CD4-positive, alpha-beta T cell treated with Interleukin-6 at 100 ng/mL for 8 hours (primary cell): ENCODE data around the gene TBCK.
A peak's percentile ranks its signal among the peaks of the same experiment; 100 is the strongest.
"Not testable (repeated sequence)": the region's sequence is repeated elsewhere in the genome, so short reads cannot be mapped to it uniquely, and the experiment has no call there.

Source experiments
- DNase-seq: peaks from one replicate; pipeline ENCODE4 v3.0.0-alpha.2; 2020; ENCODE audit warnings: mixed read lengths, low spot score

The TBCK gene

GRCh38 chr4:106315968-106316772, at the start of gene TBCK, which contains the start of gene AIMP1:
TSS of gene TBCK (minus strand) at chr4:106316209. CDS start at chr4:106308960, 7,249 bp downstream.
TSS of gene AIMP1 (plus strand) at chr4:106316550. CDS start at chr4:106325010, 8,460 bp downstream.
- peak; percentile 87 for DNase-seq

DNA sequence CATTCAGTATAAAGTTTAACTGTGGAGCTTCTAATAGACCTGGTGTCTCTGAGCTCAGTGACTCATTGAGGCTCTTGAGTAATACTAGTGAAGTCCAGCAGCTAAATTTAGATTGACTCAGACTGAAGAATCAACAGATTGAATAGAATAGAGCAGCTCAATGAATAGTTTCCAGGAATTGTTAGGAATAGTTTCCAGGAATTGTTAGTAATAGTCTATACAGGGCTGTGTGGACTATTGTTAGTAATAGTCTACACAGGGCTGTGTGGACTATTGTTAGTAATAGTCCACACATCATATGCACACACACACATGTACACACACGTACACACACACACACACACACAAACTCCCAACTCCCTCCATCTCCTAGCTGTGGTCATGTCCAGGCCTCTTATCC, 49.6 kb upstream of the TBCK start:
- no peak for DNase-seq

DNA sequence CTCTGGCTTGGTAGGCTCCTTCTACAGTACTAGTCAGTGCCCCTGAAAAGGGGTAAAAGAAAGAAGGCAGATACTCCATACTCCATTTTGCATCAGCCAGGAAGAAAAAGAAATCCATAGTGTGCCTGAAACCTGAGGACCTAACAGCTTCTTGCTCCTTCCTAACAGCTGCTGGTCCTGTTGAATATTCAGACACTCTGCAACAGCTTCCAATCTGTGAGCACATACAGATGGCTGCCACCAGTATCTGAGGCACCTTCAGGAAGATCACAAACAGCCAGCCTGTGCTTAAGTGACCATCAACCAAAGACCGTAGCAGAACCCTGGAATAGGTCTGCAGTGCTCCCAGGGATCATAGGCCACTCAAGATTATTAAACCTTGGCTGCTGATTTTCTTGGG, 48.3 kb upstream of the TBCK start:
- DNase-seq: no peak

- DNase-seq: no peak
Measured at GRCh38 chr4:106362086-106362825, 46.2 kb upstream of the TBCK start.

DNA sequence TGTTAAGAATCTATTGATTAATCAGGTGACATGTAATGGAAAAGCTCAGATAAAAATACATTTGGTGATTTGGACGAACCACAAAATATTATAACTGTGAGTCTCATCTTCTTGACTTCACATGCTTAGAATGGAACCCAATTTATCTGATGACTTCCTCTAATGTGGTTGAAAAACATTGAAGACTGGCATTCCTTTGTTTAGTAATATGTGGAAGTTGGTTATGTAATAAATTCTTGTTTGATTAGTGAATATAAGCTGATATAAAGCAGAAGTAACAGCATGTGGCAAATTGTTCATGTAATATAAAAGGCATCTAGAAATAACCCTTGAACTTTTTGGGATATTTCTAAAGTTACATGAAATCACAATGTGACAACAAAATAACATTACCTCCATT, 42.9 kb upstream of the TBCK start:
- no peak for DNase-seq

DNA sequence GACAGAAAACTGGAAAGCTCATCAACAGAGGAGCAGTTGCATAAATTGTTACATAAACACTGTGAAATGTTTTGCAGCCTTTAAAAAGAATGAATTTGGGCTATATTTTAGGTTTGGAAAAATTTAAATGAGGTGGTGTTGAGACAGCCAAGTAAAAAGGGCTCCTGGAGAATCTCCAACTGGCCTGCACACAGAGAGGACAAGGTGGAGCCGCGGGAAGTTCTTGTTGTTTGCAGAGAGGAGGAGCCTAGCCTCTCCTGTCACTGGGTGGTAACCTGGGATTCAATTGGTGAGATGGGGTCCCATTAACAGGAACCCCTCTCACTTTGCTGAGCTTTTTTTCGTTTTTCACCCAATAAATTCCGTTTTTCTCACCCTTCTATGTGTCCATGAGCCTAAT, 39.2 kb upstream of the TBCK start:
- DNase-seq: no peak

DNA sequence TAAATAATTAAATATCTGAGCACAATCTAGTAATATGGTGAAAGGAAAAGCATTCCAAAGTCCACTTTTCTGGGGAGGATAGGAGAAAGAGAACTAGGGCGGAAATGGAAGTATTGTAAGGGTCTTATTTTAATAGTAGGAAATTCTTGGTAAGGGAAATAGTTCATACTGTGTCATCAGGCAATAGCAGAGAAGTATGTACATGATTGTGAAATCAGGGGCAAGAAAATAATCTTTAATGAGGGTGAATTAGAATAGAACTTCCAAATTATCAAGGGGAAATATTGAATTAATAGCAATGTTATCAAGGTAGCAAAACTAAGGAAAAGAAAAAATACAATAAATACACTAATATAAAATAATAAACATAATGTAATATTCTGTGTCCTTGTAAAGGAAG, 37.8 kb upstream of the TBCK start:
- no peak for DNase-seq

DNA sequence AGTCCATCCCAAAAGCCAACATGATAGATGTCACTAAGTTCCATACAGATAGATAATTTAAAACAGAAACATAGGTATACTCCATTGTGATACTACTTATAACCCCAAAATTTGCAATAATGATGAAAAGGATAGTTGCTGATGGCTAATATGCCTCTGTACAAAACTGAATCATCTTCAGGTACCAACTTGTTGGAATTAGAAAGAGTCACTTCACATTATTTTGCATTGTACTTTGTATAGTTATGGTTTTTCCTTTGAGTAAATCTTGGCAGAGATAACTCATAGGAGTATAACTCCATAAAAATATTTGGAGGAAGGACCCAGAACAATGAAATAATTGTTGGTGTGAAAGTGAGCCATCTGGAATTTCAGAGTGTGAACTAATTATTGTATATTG, 35.0 kb upstream of the TBCK start:
- no peak for DNase-seq

- DNase-seq: no peak
Measured at GRCh38 chr4:106347167-106347566, 31.2 kb upstream of the TBCK start.

- DNase-seq: no peak
Measured at GRCh38 chr4:106344647-106344970, 28.6 kb upstream of the TBCK start.

GRCh38 chr4:106343865-106344646, 28.0 kb upstream of the TBCK start:
- no peak for DNase-seq

DNA sequence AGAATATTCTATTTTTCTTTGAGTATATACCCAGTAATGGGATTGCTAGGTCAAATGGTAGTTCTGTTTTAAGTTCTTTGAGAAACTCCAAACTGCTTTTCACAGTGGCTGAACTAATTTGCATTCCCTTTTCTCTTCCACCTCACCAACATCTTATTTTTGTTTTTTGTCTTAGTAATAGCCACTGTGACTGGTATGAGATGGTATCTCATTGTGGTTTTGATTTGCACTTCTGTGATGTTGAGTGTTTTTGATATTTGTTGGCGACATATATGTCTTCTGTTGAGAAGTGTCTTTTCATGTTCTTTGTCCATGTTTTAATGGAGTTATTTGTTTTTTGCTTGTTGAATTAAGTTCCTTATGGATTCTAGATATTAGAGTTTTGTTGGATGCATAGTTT, 24.8 kb upstream of the TBCK start:
- DNase-seq: no peak

- DNase-seq: no peak
Measured at GRCh38 chr4:106339431-106339830, 23.4 kb upstream of the TBCK start.

DNA sequence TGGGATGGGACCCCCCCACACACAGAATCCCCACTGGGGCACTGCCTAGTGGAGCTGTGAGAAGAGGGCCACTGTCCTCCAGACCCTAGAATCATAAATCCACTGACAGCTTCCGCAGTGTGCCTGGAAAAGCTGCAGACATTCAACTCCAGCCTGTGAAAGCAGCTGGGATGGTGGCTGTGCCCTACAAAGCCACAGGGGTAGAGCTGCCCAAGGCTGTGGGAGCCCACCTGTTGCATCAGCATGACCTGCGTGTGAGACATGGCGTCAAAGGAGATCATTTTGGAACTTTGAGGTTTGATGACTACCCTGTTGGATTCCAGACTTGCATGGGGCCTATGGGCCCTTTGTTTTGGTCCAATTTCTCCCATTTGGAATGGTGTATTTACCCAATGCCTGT, 22.7 kb upstream of the TBCK start:
- DNase-seq: no peak

- DNase-seq: no peak
Measured at GRCh38 chr4:106337916-106338315, 21.9 kb upstream of the TBCK start.

DNA sequence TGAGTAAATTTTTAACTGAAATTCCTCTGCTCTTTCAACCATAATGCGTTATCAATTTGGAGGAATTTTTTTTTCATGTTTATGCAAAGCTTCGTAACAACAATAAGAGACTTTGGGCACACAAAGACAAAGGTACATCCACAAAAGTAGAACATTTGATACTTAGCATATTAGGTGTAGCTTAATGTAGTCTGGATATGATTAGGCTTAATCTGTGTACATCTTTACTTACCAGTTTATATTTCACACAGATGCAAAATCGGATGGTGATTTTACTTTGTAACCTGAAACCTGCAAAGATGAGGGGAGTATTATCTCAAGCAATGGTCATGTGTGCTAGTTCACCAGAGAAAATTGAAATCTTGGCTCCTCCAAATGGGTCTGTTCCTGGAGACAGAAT, 20.6 kb upstream of the TBCK start:
- no peak for DNase-seq

DNA sequence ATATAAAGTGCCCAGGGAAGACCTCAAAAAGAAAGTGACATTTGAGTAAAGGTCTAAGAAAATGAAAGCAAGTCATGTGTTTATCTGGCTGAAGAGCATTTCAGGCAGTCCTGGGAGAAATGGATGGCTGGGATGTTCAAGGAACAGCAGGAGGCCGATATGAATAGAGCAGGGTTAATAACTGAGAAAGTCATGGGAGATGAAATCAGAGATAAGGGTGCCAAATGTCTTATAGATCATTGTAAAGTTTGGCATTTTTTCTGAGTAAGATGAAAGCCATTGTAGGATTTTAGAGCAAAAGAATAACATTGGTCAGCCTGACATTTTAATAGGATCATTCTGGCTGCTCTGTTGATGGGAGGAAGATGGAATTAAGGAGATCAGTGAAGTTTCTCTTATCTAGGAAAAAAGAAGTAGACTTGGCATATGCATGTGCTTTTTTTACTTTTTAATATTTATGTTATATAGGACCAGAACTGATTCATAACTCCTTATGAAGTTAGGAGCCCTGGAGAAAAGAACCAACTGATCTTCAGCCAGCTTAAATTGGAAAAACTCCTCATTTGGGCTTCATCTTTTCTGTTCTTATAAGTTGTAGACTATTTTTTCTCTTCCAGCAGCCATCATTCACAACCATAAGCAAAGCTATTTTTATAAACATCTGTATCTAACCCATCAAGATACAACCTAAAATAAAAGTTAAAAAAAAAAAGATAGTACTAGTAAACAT, 18.9 kb upstream of the TBCK start:
- no peak for DNase-seq

DNA sequence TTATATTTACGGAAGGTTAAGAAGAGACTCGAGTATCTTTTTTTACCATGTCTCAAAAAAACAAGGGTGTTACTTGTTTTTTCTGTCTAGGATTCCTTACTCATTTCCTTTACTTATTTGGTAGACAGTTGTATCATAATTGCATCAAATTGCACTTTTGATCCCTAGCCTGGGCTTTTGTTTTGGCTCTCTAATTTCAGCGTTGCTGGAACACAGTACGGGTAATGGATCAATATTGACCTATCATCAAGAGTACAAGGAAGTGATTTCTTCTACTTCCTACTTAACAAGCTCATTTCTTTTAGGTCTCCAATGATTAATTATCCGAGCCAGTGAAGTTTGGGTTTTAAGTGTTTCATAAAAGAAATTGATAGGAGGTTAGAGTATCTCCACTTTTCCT, 17.2 kb upstream of the TBCK start:
- DNase-seq: no peak

DNA sequence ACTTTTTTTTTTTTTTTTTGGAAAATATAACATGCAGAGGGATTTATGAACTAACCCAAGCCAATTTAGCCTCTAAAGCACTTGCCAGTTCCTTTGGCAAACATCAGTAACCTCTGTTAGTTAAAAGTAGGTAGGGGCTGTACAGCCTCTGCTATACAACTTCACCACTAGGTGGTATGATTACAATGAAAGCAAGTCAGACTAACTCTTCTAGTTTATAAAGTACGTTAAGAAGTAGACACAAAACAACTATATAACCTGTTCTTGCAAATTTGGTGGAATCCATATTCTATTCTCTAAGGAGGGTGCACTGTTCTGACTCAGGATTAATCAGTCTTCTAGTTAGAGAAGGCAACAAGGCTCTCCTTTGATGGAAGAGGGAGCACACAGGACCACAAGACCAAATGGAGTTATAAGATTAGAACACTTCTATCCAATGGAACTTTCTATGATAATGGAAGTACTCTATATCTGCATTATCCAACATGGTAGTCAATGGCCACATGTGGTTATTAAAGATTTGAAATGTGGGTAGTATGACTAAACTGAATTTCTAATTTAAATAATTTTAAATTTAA, 13.1 kb upstream of the TBCK start:
- peak; percentile 1 for DNase-seq

DNA sequence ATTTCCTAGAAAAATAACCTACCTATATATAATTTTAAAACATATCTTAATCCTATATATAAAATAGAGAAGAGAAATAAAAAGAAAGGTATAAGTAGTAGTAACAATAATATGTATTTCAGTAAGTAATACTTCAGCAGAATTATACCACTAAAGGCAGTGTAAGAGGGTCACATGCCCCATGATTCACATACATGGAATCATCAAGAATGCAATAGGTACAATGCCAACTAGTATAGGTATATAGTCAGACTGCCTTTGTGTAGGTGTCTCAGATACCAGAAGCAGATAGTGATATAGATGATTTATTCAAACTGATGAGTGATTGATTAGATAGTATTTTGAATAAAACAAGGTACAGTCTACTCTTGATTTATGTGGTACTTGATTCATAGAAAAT, 9.8 kb upstream of the TBCK start:
- no peak for DNase-seq

DNA sequence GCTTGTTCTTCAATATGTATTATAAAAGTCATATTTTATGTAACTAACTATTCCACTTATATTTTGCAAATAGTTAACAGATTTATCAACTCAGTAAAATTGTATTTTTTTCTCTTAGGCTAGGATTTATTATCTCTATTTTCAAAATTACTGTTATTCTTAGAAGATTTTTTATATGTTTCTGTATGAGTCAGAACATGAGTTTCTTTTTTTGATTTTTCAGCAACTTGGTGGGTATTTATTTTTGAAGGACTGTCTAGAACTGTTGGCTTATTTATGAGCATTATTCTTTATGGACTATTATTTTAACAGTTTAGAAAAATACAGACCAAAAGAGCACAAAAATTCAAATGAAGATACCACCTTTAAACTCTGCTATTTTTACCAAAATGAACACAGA, 7.1 kb upstream of the TBCK start:
- no peak for DNase-seq

- not testable (repeated sequence) for DNase-seq
Measured at GRCh38 chr4:106321814-106322213, 5.8 kb upstream of the TBCK start.
